ENCODE data around the gene NCAPH2.

GRCh38 chr22:50564289-50564688 is 56.3 kb downstream of the NCAPH2 start:
- TF ChIP-seq POLR2AphosphoS5 (IDR thresholded peaks at IDR 0.05) (no peak), POLR2A (IDR thresholded peaks at IDR 0.05) (no peak)

Measured in gastroesophageal sphincter (tissue), 2 donors.